SK-N-SH treated with all-trans-retinoic acid at 6 μM for 48 hours (cell line): ENCODE data around the gene RFPL4A.

Experiments used
- ATAC-seq: fragments of 200-7000 bp; cut with Tn5 transposase; 3 replicates; pipeline ENCODE4 v1.9.1; 2020; ENCODE audit warnings: mild to moderate bottlenecking, moderate library complexity
- ARNTL ChIP-seq: fragments of 450-650 bp; formaldehyde crosslinking; IDR thresholded peaks from 2 replicates; pipeline ENCODE4 v1.5.0; 2020; ENCODE audit warnings: low read depth, mild to moderate bottlenecking, moderate library complexity, borderline replicate concordance
- CSDC2 ChIP-seq: fragments of 250-450 bp; sonication (Bioruptor Pico); IDR thresholded peaks from 2 replicates; pipeline ENCODE4 v1.5.0; 2020; ENCODE audit warnings: mild to moderate bottlenecking, moderate library complexity
- GLIS3 ChIP-seq: fragments of 250-450 bp; sonication (Bioruptor Pico); IDR thresholded peaks from 2 replicates; pipeline ENCODE4 v1.5.0; 2020; ENCODE audit warnings: mild to moderate bottlenecking, moderate library complexity
- ISL1 ChIP-seq: fragments of 250-450 bp; sonication (Bioruptor Pico); IDR thresholded peaks from 2 replicates; pipeline ENCODE4 v2.1.2; 2022; ENCODE audit warnings: mild to moderate bottlenecking, moderate library complexity
- PPARA ChIP-seq: fragments of 250-450 bp; sonication (Bioruptor Pico); IDR thresholded peaks from 2 replicates; pipeline ENCODE4 v1.5.0; 2020; ENCODE audit warnings: mild to moderate bottlenecking, borderline replicate concordance
- RARB ChIP-seq: fragments of 250-450 bp; sonication (Bioruptor Pico); IDR thresholded peaks from 2 replicates; pipeline ENCODE4 v1.8.0; 2021; ENCODE audit warnings: mild to moderate bottlenecking, moderate library complexity
- SNAI2 ChIP-seq: fragments of 250-450 bp; sonication (Bioruptor Pico); IDR thresholded peaks from 2 replicates; pipeline ENCODE4 v1.5.0; 2020; ENCODE audit warnings: mild to moderate bottlenecking, moderate library complexity
- TCF4 ChIP-seq: fragments of 250-450 bp; sonication (Bioruptor Pico); IDR thresholded peaks from 2 replicates; pipeline ENCODE4 v1.8.0; 2021; ENCODE audit warnings: mild to moderate bottlenecking, moderate library complexity, borderline replicate concordance
- TOX ChIP-seq: fragments of 250-450 bp; sonication (Bioruptor Pico); IDR thresholded peaks from 2 replicates; pipeline ENCODE4 v1.8.0; 2021; ENCODE audit warnings: mild to moderate bottlenecking, moderate library complexity, borderline replicate concordance
- ZC3H10 ChIP-seq: fragments of 250-450 bp; sonication (Bioruptor Pico); IDR thresholded peaks from 2 replicates; pipeline ENCODE4 v1.5.1; 2021; ENCODE audit warnings: mild to moderate bottlenecking, moderate library complexity
- ZFP3 ChIP-seq: fragments of 250-450 bp; sonication (Bioruptor Pico); IDR thresholded peaks from 2 replicates; pipeline ENCODE4 v1.5.0; 2020; ENCODE audit warnings: mild to moderate bottlenecking, moderate library complexity
- ZNF565 ChIP-seq: fragments of 450-650 bp; formaldehyde crosslinking; conservative IDR thresholded peaks from 2 replicates; pipeline ENCODE4 v1.5.0; 2020; ENCODE audit warnings: low read depth, mild to moderate bottlenecking, moderate library complexity
- ZNF8 ChIP-seq: fragments of 450-650 bp; formaldehyde crosslinking; IDR thresholded peaks from 2 replicates; pipeline ENCODE4 v1.5.0; 2020; ENCODE audit warnings: mild to moderate bottlenecking, moderate library complexity
- TF ChIP-seq, protein P1 (sequence below): fragments of 250-450 bp; sonication (Bioruptor Pico); IDR thresholded peaks from 2 replicates; pipeline ENCODE4 v1.5.0; 2020; ENCODE audit warnings: mild to moderate bottlenecking, moderate library complexity

Gene RFPL4A

DNA sequence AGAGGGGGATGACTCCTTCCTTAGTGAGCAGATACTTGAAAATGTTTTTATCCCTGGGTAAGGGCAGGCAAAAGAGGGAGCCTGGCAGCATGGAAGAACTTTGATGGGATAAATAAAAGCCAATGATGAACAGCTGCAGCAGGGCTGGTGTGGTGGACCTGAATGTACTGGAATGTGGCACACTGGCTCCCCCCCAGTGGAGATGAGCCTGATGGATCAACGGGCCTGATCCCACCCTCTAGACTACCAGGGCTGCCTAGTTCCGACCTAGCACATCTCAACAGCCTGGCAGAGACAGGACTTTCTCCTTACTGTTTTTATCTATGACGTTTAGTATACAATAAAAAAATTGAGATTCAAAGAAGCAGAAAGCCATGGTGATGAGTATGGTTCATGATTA lies 52.4 kb downstream of the RFPL4A start:
- no peak for ATAC-seq
- TF ChIP-seq ZC3H10 (CRISPR knock-in tag): no peak
- no peak for TF ChIP-seq TOX (CRISPR knock-in tag)
- no peak for TF ChIP-seq PPARA
- TF ChIP-seq, protein P1, sequence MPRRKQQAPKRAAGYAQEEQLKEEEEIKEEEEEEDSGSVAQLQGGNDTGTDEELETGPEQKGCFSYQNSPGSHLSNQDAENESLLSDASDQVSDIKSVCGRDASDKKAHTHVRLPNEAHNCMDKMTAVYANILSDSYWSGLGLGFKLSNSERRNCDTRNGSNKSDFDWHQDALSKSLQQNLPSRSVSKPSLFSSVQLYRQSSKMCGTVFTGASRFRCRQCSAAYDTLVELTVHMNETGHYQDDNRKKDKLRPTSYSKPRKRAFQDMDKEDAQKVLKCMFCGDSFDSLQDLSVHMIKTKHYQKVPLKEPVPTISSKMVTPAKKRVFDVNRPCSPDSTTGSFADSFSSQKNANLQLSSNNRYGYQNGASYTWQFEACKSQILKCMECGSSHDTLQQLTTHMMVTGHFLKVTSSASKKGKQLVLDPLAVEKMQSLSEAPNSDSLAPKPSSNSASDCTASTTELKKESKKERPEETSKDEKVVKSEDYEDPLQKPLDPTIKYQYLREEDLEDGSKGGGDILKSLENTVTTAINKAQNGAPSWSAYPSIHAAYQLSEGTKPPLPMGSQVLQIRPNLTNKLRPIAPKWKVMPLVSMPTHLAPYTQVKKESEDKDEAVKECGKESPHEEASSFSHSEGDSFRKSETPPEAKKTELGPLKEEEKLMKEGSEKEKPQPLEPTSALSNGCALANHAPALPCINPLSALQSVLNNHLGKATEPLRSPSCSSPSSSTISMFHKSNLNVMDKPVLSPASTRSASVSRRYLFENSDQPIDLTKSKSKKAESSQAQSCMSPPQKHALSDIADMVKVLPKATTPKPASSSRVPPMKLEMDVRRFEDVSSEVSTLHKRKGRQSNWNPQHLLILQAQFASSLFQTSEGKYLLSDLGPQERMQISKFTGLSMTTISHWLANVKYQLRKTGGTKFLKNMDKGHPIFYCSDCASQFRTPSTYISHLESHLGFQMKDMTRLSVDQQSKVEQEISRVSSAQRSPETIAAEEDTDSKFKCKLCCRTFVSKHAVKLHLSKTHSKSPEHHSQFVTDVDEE: no peak
- TF ChIP-seq ARNTL (CRISPR knock-in tag): no peak
- TF ChIP-seq RARB (CRISPR knock-in tag): no peak
- TF ChIP-seq ZNF8: no peak
- TF ChIP-seq CSDC2 (CRISPR knock-in tag): no peak
- TF ChIP-seq, all 23 proteins: peak for 0

DNA sequence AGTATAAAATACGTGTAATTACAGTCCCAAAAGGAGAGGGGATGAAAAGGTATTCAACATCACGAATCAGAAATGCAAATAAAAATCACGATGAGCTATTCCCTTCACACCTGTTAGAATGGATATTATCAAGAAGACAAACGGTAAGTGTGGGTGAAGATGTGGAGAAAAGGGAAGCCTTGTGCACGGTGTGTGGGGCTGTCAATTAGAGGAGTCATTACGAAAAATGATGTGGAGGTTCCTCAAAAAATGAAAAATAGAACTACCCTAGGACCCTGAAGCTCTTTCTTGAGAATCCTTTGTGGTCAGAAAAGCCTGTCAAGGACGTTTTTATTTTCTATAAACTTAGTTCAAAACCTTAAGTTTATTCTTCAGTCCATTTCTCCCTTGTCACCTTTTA lies 53.6 kb downstream of the RFPL4A start:
- no peak for ATAC-seq
- no peak for TF ChIP-seq ISL1 (CRISPR knock-in tag)
- no peak for TF ChIP-seq ARNTL (CRISPR knock-in tag)
- TF ChIP-seq GLIS3 (CRISPR knock-in tag): no peak
- TF ChIP-seq ZNF565 (CRISPR knock-in tag): no peak
- TF ChIP-seq TOX (CRISPR knock-in tag): no peak
- no peak for TF ChIP-seq SNAI2 (CRISPR knock-in tag)
- no peak for TF ChIP-seq ZFP3 (CRISPR knock-in tag)
- no peak for TF ChIP-seq TCF4
- TF ChIP-seq, all 23 proteins: peak for 0
